HepG2 (cell line): ENCODE data around the gene FRMD5.

Source experiments
- CEBPB ChIP-seq: IDR thresholded peaks from 2 replicates; pipeline ENCODE4 v1.6.1; 2011; ENCODE audit warnings: low read depth, low read length, improper control_type of control experiment, borderline replicate concordance
- POLR2A ChIP-seq, 2 experiments: IDR thresholded peaks; 2 replicates each; pipeline ENCODE4 v1.6.1; 2011; ENCODE audit warnings: low read depth in 2 of 2, low read length in 2 of 2, mild to moderate bottlenecking in 1 of 2, moderate library complexity in 1 of 2; ENCODE audit not compliant: insufficient read depth in 1 of 2
- ZFP37 ChIP-seq: sonication (generic); formaldehyde crosslinking; IDR thresholded peaks from 2 replicates; pipeline ENCODE4 v1.4.0; 2020; ENCODE audit warnings: missing genetic modification reagents, borderline replicate concordance
- TF ChIP-seq, protein P1 (sequence below): IDR thresholded peaks from 2 replicates; pipeline ENCODE4 v1.6.1; 2012; ENCODE audit warnings: inconsistent platforms

DNA sequence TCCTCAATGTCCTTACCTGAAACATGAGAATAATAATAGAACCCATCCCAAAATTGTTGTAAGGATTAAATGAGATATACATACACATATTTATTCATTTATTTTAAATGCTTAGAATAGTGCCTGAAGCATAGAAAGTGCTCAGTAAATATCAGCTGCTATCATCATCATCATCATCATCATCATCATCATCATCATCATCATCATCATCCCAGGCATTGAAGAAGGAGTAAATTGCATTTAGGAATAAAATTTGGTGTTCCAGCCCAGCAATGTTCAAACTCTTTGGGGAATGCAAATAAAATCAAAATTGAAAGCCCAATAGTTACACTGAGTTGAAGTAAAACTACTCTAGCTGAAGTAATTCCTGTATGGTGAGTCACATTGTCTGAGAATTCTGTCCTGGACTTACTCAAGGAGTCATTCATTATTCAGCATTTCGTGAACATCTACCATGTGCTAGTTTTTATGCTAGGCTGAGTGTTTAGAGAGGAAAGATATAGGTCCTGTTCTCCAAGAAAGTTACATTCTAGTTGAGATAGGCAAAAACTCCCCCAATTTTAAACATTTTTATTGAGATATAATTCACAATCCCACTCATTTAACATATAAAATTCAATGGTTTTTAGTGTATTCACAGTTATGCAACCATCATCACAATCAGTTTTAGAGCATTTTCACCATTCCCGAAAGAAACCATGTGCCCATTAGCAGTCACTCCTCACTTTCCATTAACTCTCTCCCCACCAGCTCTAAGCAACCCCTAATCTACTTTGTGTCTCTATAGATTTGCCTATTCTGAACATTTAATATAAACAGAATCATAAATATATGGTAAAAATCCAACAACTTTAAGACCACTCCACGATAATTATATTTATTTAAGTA lies 107.2 kb downstream of the FRMD5 start:
- TF ChIP-seq CEBPB (no peak), ZFP37 (no peak), POLR2A (IDR thresholded peaks at IDR 0.05; ENCODE audit: insufficient read depth in 1 of 2, low read depth in 2 of 2, low read length in 2 of 2) (no peak)
- TF ChIP-seq, protein P1, sequence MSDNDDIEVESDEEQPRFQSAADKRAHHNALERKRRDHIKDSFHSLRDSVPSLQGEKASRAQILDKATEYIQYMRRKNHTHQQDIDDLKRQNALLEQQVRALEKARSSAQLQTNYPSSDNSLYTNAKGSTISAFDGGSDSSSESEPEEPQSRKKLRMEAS, result no peak
